RKO (cell line): ENCODE results near the gene JUN.

Source experiments
- DNase-seq: peaks from one replicate; pipeline ENCODE4 v3.0.0-alpha.2; 2016; ENCODE audit warnings: low spot score

Gene JUN

GRCh38 chr1:58762806-58763205 is 21.0 kb downstream of the JUN start:
- no peak for DNase-seq

- peak; percentile 100 for DNase-seq
Measured at GRCh38 chr1:58755468-58755872, 28.4 kb downstream of the JUN start.

- no peak for DNase-seq
Measured at GRCh38 chr1:58754683-58755467, 29.0 kb downstream of the JUN start.

- DNase-seq = no peak
Measured at GRCh38 chr1:58754073-58754613, 29.7 kb downstream of the JUN start.

GRCh38 chr1:58753431-58753866 is 30.4 kb downstream of the JUN start:
- DNase-seq = no peak

GRCh38 chr1:58749646-58750045 is 34.2 kb downstream of the JUN start:
- no peak for DNase-seq

GRCh38 chr1:58748666-58749065 is 35.2 kb downstream of the JUN start:
- DNase-seq = no peak

- DNase-seq = no peak
Measured at GRCh38 chr1:58746757-58747156, 37.1 kb downstream of the JUN start.

GRCh38 chr1:58746182-58746581 is 37.7 kb downstream of the JUN start:
- no peak for DNase-seq

- DNase-seq = no peak
Measured at GRCh38 chr1:58745666-58746065, 38.2 kb downstream of the JUN start.

- DNase-seq = no peak
Measured at GRCh38 chr1:58745117-58745516, 38.7 kb downstream of the JUN start.

- DNase-seq = no peak
Measured at GRCh38 chr1:58741678-58742553, 41.9 kb downstream of the JUN start.

GRCh38 chr1:58739856-58740466 is 43.9 kb downstream of the JUN start:
- DNase-seq = peak; percentile 80

GRCh38 chr1:58738876-58739275 is 45.0 kb downstream of the JUN start:
- DNase-seq = no peak

- no peak for DNase-seq
Measured at GRCh38 chr1:58735586-58735985, 48.3 kb downstream of the JUN start.

GRCh38 chr1:58734630-58735029 is 49.2 kb downstream of the JUN start:
- no peak for DNase-seq

GRCh38 chr1:58732087-58732775 is 51.6 kb downstream of the JUN start:
- no peak for DNase-seq
